ENCODE results near the gene TRAF7.

Gene TRAF7

DNA sequence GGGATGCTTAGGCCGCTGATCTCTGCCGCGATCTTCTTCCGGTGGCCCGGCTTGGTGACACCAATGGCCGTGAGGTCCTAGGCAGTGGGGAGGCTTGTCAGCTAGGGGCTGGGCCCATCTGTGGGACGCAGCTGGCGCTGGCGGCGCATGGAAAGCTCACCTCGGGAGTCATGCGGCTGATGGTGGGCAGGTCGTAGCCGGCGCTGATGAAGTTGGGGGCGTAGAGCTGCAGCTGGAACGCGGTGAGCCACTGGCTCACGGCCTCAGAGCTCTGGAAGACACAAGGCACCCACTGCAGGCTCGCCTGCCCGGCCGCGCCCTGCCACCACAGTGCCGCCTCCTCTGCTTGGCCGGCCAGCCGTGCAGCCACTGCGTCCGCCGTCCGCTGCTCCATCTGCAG is 28.1 kb downstream of the TRAF7 start:
- DNase-seq (ENCODE audit: low spot score): no peak

DNA sequence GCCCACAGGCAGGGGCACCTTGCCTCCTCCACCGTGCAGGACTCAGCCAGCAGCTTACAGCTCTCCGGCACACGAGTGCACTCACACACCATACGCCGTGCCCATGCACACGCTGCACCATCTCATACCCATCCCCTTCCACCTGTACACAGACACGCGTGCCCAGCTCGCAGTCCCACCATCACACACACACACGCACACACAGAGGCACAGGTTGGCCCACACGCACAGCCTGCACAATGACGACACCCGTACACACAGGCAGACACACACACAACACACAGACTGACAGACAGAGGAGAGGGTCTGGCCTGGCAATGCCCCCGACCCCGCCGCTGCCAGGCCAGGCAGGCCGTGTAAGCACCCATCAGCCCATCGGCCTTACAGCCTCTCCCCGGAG is 28.8 kb downstream of the TRAF7 start:
- no peak for DNase-seq (ENCODE audit: low spot score)

DNA sequence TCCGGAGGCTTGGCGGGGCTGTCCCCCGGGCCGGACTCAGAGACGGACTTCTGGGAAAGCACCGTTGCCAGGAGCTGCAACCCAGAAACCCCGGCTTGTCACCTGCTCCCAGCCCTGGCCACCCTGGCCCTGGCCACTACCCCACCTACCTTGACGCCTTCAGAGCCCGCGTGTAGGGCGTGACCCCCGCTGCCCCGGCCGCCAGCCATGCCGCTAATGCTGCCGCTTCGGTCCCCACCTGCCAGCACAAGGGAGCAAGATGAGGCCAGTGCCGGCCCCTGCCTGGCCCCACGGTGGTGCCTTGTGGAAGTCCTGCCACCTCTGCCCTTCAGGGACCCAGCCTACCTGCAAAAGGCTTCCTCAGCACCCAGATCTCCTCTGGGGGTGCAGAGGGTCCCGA is 29.4 kb downstream of the TRAF7 start:
- DNase-seq (ENCODE audit: low spot score): no peak

DNA sequence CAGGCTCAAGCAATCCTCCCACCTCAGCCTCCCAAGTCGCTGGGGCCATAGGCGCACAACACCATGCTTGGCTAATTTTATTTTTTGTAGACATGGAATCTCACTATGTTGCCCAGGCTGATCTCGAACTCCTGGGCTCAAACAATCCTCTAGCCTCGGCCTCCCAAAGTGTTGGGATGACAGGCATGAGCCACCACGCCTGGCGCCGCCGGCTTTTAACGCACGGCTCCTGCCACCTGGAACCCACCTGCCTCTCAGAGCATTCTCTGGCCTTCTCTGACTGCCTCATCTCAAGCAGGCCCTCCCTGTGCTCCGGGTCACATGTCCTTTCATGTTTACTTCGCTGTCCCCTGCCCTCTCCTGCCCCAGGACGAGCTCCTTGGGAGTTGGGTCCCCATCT is 30.5 kb downstream of the TRAF7 start:
- DNase-seq (ENCODE audit: low spot score): no peak

DNA sequence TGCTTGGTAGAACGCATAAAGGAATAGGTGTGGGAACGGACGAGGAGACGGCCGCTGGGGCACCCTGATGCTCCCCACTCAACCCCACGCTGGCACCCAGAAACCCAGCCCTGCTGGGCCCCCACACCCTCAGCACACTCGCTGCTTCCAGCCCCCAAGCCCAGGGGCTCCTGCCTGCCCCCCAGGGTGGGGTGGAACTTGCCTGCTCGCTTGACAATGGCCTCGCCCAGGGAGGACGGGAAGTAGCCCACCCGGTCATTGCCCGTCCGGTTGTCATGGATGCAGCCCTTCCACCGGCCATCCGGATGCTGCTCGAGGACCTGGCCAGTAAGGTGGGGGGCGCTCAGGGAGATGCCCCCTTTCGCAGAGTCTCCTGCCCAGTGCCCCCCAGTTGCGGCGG is 30.9 kb downstream of the TRAF7 start:
- DNase-seq (ENCODE audit: low spot score): no peak

DNA sequence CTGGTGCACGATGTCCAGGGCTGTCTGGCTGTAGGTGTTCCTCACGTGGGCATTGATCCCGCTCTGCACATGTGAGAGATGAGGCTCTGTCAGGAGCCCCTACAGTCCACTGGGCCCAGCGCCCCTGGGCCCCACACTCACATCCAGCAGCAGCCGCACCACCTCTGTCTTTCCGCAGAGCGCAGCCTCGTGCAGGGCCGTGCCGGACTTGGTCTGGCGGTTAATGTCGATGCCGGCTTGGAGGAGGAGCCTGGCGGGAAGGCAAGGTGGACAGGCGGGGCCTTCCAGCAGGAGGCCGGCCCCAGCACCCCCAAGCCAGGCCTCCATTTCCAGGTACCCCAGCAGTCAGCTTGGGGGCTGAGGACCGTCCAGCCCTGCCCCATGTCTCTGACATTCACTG is 31.6 kb downstream of the TRAF7 start:
- no peak for DNase-seq (ENCODE audit: low spot score)

DNA sequence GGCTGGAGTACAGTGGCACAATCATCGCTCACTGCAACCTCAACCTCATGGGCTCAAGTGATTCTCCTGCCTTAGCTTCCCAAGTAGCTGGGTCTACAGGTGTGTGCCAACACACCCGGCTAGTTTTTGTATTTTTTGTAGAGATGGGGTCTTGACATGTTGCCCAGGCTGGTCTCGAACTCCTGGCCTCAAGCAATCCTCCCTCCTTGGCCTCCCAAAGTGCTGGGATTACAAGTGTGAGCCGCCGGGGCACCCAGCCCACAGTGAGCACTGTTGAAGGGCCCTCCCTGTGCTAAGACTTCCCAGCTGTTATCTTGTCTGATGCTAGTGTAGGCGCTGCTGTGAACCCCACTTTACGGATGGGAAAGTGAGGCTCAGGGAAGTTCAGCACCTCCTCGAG is 32.8 kb downstream of the TRAF7 start:
- no peak for DNase-seq (ENCODE audit: low spot score)

DNA sequence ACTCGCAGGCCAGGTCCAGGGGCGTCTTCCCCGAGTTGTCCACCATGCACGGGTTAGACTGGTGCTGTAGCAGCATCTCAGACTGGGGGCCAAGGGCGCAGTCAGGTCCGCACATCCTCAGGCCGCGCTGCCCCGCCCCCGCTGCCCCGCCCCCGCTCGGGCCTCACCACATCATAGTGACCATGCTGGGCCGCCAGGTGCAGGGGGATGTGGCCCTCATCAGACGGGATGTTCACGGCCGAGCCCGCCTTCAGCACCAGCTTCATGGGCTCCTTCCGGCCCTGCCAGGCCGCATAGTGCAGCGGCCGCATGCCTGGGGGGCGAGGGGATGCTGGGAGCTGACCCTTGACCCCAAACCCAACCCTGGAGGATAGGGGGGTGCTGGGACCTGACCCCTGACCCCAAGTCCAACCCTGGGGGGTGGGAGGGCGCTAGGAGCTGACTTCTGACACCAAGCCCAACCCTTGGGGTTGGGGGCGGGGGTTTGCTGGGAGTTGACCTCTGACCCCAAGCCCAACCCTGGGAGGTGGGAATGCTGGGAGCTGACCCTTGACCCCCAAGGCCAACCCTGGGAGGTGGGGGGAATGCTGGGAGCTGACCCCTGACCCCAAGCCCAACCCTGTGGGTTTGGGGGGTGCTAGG is 33.8 kb downstream of the TRAF7 start:
- no peak for DNase-seq (ENCODE audit: low spot score)

DNA sequence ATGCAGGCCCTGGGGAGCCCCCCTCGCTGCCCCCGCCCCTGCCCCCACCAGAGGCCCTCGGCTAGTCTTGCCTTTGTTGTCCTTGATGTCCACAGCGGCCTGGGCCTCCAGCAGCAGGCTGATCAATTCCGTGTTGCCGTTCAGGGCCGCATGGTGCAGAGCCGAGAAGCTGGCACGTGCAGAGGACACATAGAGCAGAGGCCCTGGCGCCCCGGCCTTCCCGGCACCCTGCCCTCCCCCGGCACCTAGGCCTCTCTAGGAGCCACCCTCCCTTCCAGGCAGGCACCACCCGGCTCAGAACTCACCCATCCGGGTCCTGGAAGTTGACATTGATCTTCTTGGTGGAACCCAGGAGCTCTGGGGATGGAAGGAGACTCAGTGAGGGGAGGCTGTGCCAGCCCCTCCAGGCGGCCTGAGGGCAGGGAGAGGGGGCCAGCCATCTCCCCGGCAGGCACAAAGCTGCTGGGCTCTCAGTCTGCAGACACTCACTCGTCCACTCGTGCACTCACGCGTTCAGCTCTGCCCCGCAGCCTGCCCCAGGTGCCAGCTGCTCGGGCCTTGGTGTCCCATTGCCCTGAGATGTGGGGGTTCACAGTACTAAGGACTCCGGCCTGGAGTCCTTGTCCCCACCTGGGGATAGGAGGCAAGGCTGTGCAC is 34.5 kb downstream of the TRAF7 start:
- DNase-seq (ENCODE audit: low spot score): no peak

DNA sequence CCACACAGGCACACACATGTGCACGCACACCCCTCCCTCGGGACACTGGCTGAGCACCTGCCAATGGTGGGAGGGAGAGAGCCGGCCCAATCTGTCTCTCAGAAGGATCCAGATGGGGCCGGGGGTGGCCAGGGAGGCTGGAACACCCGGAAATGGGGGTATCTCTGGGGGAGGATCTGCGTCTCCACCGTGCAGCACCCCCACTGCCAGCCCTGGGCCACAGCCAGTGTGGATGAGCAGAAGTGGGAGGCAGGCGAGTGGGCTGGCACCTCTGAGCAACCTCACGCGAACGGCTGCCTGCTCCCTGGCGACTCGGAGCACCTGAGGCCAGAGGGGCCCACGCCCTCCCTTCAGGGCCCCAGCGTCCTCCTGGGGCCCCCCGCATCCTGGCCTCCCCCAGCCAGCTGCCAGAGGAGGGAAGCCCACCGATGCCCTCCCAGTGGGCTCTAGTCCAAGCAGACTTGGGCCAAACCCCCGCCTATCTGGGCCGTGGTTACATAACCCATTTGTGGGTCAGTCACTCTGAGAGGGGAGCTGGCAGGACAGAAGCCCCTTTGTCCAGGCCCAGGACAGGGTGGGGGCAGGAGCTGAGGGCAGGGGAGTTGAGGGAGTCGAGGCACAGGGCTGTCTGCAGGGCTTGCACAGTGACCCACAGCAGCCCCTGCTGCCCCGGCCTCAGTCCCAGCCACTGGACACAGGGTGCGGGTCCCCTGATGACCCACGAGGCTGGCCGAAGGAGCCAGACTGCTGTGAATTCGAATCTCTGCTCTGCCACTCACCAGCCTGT is 35.3 kb downstream of the TRAF7 start:
- DNase-seq (ENCODE audit: low spot score): no peak

DNA sequence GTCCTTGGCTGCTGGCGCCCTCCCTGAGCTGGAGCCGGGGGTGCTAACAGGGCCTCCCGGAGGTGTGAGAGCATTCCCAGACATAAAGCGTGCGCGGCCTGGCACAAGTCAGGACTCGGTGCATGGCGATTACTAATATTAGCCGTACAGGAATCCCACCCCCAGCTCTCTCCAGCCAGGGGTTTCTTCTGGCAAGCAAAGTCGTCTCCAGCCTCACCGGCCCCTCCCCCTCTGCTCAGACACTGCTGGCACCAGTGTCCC is 35.8 kb downstream of the TRAF7 start:
- no peak for DNase-seq (ENCODE audit: low spot score)

DNA sequence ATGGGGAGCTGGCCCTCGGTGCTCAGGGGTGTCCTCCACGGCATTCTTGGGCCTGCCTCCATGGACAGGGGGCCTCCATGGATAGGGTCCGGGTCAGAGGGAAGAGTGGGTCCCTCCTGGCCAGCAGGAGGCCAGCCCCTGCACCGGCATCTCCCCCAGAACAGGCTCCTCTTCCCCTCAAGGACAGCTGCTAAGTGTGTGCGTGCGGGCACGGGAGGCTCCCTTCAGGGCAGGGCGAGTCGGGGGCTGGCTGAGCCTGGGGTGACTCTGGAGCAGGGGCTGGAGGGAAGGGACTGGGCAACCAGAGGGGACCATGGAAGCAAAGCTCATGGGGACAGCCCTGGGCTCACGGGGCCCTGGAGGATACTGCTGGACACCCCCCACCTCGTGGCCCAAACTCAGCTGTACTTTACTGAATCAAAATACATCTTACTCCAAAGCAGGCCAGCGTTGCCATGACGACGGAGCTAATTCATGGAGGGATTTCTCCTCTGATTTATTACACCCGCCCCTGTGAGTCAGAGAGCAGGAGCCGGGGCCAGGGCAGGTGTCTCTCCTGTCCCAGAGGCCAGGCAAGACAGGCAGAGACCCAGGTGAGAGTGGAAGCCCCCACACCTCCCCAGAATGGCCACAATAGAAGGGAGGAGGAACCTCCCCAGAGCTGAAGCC is 38.7 kb downstream of the TRAF7 start:
- no peak for DNase-seq (ENCODE audit: low spot score)

DNA sequence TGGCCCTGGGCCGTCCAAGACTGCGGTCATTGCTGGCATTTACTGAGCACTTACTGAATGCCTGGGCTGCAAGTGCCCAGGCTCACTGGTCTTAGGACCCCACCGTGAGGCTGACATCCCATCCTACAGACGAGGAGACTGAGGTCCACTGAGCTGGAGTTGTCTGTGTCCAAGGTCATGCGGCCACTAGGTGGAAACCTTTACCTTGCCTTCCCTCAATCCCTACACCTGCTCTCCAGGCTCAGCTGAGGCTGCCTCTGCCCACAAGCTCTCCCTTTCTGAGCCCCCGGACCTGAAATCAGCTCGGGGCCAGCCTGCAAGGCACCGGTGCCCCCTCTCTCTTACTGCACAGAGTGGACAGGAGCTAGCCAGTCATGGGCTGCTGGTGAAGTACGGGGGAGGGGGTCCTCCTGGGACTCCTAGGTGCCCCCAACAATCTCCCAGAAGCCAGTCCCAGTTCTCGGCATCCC is 39.3 kb downstream of the TRAF7 start:
- peak; percentile 88 for DNase-seq (ENCODE audit: low spot score)

DNA sequence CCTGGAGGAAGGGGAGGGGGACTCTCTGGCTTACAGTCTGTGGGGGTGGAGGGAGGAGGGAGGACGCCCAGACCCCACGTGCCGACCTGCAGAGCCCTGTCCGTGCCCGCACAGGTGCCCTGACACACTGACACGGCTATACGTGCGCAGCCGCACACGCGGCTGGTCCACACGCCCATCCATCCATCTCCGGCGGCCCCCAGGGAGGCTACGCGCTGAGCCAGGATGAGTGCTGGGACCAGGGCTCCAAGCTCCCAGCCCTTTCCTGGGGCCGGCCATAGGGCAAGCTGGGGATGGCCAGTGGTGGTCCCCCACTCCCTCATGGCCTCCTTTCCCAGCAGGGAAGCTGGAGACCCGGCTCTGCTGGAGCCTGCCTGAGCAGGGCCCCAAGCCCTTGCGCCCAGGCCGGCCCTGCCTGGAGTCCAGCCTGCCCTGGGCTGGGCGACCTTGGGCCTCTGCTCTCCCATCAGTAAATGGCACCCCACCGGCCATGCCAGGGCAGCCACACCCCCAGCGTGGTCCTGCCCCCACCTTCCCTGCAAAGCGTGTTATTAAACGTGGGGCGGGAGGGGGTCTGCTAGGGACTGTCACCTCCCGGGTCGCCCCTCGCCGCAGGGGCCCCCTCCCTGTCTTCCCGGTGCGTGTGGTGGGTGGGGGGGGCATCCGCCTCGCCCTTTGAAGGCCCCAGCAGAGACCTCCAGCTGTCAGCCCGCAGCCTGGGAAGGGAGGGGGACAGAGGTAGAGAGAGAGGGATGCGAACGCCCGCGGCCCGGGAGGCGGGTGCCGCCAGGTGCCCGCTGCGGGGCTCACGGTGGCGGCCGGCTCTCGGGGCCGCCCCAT is 40.0 kb downstream of the TRAF7 start:
- no peak for DNase-seq (ENCODE audit: low spot score)

DNA sequence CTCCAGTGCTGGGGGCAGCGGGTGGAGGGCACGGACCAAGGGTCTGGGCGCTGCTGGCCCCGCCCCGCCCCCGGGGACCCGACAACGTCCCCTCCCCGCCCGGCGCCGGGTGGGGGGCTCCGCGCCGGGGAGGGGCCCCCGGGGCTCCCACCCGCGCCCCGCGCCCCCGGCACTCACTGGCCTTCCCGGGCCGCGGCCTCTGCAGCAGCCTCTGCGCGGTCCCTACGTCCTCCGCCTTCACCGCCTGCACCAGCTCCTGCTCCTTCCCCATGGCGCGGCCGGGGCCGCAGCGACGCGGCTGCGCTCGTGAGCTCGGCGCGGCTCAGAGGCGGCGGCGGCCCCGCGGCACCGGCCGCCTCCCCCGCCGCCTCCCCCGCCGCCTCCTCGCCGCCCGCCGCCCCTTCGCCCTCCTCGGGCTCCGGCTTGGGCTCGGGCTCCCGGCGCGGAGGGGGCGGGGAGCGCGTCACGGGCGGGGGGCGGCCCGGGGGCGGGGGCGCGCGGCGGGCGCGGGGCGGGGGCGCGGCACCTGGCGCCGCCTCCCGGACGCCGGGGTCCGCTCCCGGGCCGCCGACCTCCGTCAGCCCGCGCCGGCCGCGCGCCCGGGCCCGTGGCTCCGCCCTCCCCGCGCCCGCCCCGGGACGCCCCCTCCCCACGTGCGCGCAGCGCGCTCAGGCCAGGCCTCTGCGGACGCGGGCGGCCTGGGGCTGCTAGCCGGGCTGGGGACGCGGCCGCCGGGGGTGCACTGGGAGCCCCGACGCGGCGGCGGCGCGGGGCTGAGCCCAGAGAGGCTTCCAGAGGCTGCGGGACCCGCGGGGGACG is 40.8 kb downstream of the TRAF7 start, which contains the start of gene CASKIN1:
Gene CASKIN1 (minus strand): TSS at position 444 of the 819 bp plus-strand sequence. CDS start 173 bp downstream, at position 271.
- no peak for DNase-seq (ENCODE audit: low spot score)

DNA sequence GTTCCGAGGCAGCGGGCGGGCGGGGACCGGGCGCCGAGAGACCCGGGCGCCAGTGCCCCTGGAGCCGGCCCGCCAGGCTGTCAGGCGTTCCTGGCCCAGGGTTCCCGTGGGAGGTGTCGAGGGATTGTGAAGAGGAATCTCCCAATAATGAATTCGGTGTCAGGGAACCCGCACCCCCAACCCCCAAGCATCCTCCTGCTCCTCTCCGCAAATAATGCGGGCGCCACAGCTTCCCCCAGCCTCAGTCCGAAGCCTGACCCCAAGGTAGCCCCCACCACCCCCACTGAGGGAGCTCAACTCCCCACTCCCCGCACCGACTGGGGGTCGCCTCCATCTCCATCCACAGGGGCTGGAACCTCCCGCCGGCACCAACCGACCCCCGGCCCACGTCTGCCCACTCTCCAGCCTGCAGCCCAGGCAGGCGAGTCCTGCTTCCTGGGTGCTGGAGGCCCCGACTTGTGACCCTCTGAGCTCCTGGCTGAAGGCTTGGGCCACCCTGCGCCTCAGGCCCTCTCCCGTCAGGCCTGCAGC is 41.5 kb downstream of the TRAF7 start:
- no peak for DNase-seq (ENCODE audit: low spot score)

DNA sequence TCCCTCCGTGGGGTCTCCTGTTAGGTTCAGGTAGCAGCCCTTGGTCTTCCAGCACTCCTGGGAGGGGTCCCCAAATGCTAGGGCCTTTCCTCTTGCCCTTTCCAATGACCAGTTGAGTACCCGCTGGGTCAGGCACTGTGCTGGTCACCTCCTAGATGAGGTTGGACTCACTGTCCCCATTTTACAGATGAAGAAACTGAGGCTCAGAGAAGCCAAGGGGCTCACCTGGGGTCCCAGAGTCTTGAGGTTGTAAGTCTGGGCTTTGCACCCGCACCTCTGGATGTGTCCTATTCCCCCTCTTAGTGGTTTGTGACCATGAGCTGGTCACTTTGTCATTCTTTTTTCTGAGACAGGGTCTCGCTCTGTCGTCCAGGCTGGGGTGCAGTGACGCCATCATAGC is 42.2 kb downstream of the TRAF7 start:
- no peak for DNase-seq (ENCODE audit: low spot score)

DNA sequence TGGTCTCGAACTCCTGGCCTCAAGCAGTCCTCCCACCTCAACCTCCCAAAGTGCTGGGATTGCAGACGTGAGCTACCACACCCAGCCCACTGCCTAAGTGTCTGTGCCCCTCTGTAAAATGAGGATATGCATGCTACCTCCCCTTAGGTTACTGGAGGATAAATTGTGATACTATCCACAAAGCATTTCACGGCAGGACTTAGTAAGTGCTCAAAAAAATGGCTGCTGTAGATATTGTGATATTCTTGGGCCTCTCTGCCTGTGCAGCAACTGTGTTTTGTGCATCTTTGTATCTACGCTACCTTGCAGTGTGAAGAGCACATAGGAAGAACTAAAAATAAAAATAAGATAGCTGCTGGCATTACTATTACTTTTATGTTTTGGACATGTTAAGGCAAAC is 42.7 kb downstream of the TRAF7 start:
- no peak for DNase-seq (ENCODE audit: low spot score)

DNA sequence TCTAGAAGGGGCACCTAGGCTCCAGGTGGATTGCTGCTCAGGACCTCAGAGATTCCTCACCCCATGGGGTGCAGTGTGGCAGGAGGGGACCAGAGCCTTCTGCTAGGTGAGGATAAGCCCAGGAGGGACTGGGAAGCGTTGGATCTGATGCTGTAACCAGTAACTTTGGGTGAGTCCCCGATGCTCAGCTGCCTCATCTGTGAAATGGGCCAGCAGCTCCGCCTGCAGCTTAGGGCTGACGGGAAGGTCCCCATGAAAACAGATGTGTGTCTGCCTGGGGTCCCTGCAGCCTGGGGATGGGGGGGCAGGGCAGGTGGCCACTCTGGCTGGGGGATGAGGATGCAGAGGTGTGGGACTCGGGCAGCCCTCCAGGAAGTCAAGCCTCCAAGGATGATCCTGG is 43.5 kb downstream of the TRAF7 start:
- no peak for DNase-seq (ENCODE audit: low spot score)

DNA sequence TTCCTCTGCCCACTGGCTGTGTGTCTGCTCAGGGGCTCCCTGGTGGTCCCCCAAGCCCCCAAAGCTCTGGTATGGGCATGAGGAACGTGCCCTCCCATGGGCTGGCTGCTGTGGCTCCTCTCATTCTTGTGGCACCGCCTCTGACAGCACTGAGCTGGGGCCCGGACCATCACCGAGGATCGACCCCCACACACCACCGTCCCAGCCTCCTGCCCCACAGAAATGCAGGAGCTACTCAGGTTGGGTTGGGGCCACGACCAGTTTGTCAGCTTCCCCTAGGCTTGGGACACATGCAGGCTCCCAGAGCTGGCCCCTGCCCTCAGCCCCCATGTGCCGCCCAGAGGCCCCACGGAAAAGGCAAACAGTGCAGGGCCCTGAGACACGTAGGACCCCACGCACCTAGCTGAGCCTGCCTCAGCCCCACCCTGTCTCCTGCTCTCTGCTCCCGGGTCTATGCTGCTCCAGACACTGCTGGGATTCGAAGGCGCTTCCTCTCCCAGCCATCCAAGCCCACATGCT is 44.1 kb downstream of the TRAF7 start:
- no peak for DNase-seq (ENCODE audit: low spot score)

DNA sequence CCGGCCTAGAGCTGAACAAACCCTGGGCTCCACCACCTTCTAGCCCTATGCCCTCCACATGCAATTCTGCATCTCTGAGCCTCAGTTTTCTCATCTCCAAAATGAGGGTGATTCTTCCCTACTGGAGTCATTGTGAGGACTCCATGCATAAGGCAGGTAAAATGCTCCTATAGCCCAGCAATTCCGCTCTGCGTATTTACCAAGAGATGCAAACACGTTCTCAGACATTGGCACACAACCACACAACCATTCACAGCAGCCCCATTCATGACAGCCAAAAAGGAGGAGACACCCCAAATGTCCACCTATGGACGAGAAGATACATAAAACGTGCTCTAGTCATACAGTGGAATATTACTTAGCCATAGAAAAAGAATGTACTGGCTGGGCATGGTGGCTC is 44.7 kb downstream of the TRAF7 start:
- no peak for DNase-seq (ENCODE audit: low spot score)
